Measurements from ENCODE around the gene SCP2D1.

DNA sequence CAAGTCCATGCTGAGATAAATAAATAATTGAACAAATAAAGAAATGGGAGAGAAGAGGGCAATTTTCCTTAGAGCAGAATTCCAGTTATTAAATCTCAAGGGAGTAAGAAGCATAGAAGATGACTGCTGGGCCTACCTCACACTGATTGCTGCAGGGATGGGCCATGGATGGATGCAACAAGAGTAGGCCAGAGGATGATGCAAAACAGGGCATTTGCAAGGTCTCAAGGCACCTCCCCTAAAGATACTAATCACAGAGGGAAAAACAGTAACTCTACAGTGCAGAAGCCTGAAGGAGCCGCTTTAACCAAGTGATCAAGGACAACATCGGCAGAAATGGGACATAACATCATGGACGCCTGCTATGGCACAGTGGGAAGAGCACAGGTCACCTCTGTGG is 1.7 kb upstream of the SCP2D1 start:
- TF ChIP-seq POLR2A (IDR thresholded peaks at IDR 0.05): no peak
- TF ChIP-seq, protein P1, sequence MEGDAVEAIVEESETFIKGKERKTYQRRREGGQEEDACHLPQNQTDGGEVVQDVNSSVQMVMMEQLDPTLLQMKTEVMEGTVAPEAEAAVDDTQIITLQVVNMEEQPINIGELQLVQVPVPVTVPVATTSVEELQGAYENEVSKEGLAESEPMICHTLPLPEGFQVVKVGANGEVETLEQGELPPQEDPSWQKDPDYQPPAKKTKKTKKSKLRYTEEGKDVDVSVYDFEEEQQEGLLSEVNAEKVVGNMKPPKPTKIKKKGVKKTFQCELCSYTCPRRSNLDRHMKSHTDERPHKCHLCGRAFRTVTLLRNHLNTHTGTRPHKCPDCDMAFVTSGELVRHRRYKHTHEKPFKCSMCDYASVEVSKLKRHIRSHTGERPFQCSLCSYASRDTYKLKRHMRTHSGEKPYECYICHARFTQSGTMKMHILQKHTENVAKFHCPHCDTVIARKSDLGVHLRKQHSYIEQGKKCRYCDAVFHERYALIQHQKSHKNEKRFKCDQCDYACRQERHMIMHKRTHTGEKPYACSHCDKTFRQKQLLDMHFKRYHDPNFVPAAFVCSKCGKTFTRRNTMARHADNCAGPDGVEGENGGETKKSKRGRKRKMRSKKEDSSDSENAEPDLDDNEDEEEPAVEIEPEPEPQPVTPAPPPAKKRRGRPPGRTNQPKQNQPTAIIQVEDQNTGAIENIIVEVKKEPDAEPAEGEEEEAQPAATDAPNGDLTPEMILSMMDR (IDR thresholded peaks at IDR 0.05): no peak

All from Peyer's patch (tissue), 4 donors.